CD14-positive monocyte (primary cell): ENCODE data around the gene TBC1D5. TPM values are rescaled to one million over a fixed set of nuclear protein-coding genes. Genes with fewer than 3 reads are reported as not detected.

Experiments
- DNase-seq, 3 donors: peaks; one replicate each; pipeline ENCODE4 v3.0.0-alpha.2; 2011 to 2022
- H2AFZ ChIP-seq: 2 replicates; pipeline ENCODE4 v1.6.0; 2012; ENCODE audit warnings: mild to moderate bottlenecking, low read depth, low read length, inconsistent platforms; ENCODE audit not compliant: insufficient read depth, poor library complexity, severe bottlenecking
- H3K27ac ChIP-seq, 2 donors: 1 replicate in 1 of 2; 2 replicates in 1 of 2; pipeline ENCODE4 v1.5.1; 2012 to 2013; ENCODE audit warnings: low read length in 2 of 2, control low read depth in 1 of 2, inconsistent platforms in 1 of 2, low read depth in 1 of 2, mild to moderate bottlenecking in 1 of 2
- H3K27me3 ChIP-seq, 2 donors: one replicate each; pipeline versions ENCODE4 v1.6.0 to v1.6.1; 2011 to 2013; ENCODE audit warnings: low read length in 2 of 2; ENCODE audit not compliant: control insufficient read depth in 2 of 2, insufficient read depth in 2 of 2
- H3K36me3 ChIP-seq, 2 donors: replicated peaks in 1 of 2; 1 replicate in 1 of 2; 2 replicates in 1 of 2; pipeline versions ENCODE4 v1.5.1 to v1.6.1; 2012 to 2013; ENCODE audit warnings: low read length in 2 of 2, control low read depth in 1 of 2, inconsistent platforms in 1 of 2, mild to moderate bottlenecking in 1 of 2; ENCODE audit not compliant: insufficient read depth in 2 of 2, control insufficient read depth in 1 of 2
- H3K4me1 ChIP-seq, 2 donors: 1 replicate in 1 of 2; 2 replicates in 1 of 2; pipeline versions ENCODE4 v1.5.1 to v1.6.1; 2012 to 2013; ENCODE audit warnings: low read length in 2 of 2, control low read depth in 1 of 2, inconsistent platforms in 1 of 2, mild to moderate bottlenecking in 1 of 2, moderate library complexity in 1 of 2; ENCODE audit not compliant: insufficient read depth in 2 of 2, control insufficient read depth in 1 of 2
- H3K4me2 ChIP-seq: replicated peaks from 2 replicates; pipeline ENCODE3; 2012; ENCODE audit warnings: low read length, moderate library complexity, mild to moderate bottlenecking; ENCODE audit not compliant: poor library complexity, severe bottlenecking; ENCODE audit errors: extremely low read depth
- H3K4me3 ChIP-seq, 3 experiments: fragments of 200-600 bp in 1 of 3; sonication (generic) in 1 of 3; replicated peaks in 1 of 3; 1 replicate in 2 of 3; 2 replicates in 1 of 3; pipeline ENCODE4 v1.5.1; 2011 to 2013; ENCODE audit warnings: low read length in 3 of 3, mild to moderate bottlenecking in 3 of 3, control low read depth in 2 of 3, low read depth in 2 of 3, inconsistent platforms in 1 of 3, moderate library complexity in 1 of 3
- H3K79me2 ChIP-seq: 2 replicates; pipeline ENCODE4 v1.6.0; 2012; ENCODE audit warnings: mild to moderate bottlenecking, control low read depth, inconsistent platforms, low read length, moderate library complexity; ENCODE audit not compliant: insufficient read depth
- H3K9ac ChIP-seq: 2 replicates; pipeline ENCODE4 v1.6.0; 2017; ENCODE audit warnings: low read length, mild to moderate bottlenecking; ENCODE audit not compliant: insufficient read depth, poor library complexity, severe bottlenecking
- H3K9me3 ChIP-seq, 2 donors: replicated peaks in 1 of 2; 1 replicate in 1 of 2; 2 replicates in 1 of 2; pipeline versions ENCODE4 v1.5.1 to v1.6.1; 2012 to 2013; ENCODE audit warnings: low read length in 2 of 2, control low read depth in 1 of 2; ENCODE audit not compliant: control insufficient read depth in 1 of 2, insufficient read depth in 1 of 2
- H4K20me1 ChIP-seq: 2 replicates; pipeline ENCODE4 v1.6.0; 2012; ENCODE audit warnings: mild to moderate bottlenecking, low read length, control low read depth, moderate library complexity; ENCODE audit not compliant: insufficient read depth
- H3K27ac Mint-ChIP-seq, 7 donors: one replicate each; pipeline ENCODE4 v1.8.0; 2020; ENCODE audit warnings: mild to moderate bottlenecking in 7 of 7, mixed read lengths in 7 of 7, moderate library complexity in 6 of 7, inconsistent platforms in 2 of 7
- H3K27me3 Mint-ChIP-seq, 3 donors: one replicate each; pipeline ENCODE4 v1.8.0; 2021 to 2022; ENCODE audit warnings: low read depth in 3 of 3, mild to moderate bottlenecking in 3 of 3, mixed read lengths in 3 of 3, moderate library complexity in 3 of 3, inconsistent platforms in 1 of 3
- H3K36me3 Mint-ChIP-seq, 2 donors: one replicate each; pipeline ENCODE4 v1.8.0; 2020; ENCODE audit warnings: mixed read lengths in 2 of 2, inconsistent platforms in 1 of 2, mild to moderate bottlenecking in 1 of 2
- H3K4me1 Mint-ChIP-seq: one replicate; pipeline ENCODE4 v1.8.0; 2020; ENCODE audit warnings: mild to moderate bottlenecking, mixed read lengths
- H3K4me3 Mint-ChIP-seq, 2 donors: one replicate each; pipeline ENCODE4 v1.8.0; 2020; ENCODE audit warnings: mild to moderate bottlenecking in 2 of 2, mixed read lengths in 2 of 2, moderate library complexity in 1 of 2
- H3K9me3 Mint-ChIP-seq, 7 donors: one replicate each; pipeline ENCODE4 v1.8.0; 2020 to 2022; ENCODE audit warnings: mixed read lengths in 7 of 7, mild to moderate bottlenecking in 6 of 7, moderate library complexity in 6 of 7, inconsistent platforms in 2 of 7
- WGBS: methylation state at CpG from one replicate; pipeline ENCODE4 v1.1.5; 2013; ENCODE audit warnings: missing lambda C conversion rate; ENCODE audit not compliant: insufficient coverage; 5-methylcytosine and 5-hydroxymethylcytosine counted together
- intact Hi-C, 2 donors: fragments of 100-400 bp; cut with micrococcal nuclease; formaldehyde crosslinking; loops; one replicate each; pipeline versions ENCODE4 v1.15.0 to v1.15.1; 2023
- polyA plus RNA-seq, 3 donors: library from polyadenylated mRNA; depleted of rRNA in 1 of 3; unstranded in 2 of 3; stranded (reverse) in 1 of 3; fragments of 300-500 nt in 2 of 3; fragments of >200 nt in 1 of 3; fragmentation: Illumina TruSeq in 2 of 3; gene quantifications; 1 replicate in 2 of 3; 2 replicates in 1 of 3; pipeline ENCODE4 v1.2.3, GENCODE V29; 2012 to 2021
- TF ChIP-seq, protein P1 (sequence below): fragments of 200-600 bp; IDR thresholded peaks from one replicate; pipeline ENCODE4 v1.8.0; 2022; ENCODE audit warnings: antibody characterized with exemption, mild to moderate bottlenecking

Gene TBC1D5
- polyA plus RNA-seq, 3 donors = 17.6 to 35.3 (median 21.0) TPM

DNA sequence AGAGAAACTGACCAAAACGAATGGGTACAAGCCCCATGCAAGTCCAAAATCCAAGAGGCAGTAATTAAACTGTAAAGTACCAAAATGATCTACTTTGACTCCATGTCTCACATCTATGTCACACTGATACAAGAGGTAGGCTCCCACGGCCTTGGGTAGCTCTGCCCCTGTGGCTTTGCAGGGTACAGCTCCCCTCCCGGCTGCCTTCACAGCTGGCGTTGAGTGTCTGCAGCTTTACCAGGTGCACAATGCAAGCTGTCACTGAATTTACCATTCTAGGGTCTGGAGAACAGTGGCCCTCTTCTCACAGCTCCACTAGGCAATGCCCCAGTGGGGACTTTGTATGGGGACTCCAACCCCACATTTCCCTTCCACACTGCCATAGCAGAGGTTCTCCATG is 308.6 kb downstream of the TBC1D5 start:
- Histone ChIP-seq H2AFZ (no peak overlapping the region), H3K9ac (no peak overlapping the region), H3K4me3 (no peak overlapping the region), H3K9me3 (peaks cover 7% of the 10 kb centered on the region in 2 donors), H3K4me2 (no peak overlapping the region), H4K20me1 (no peaks in the 10 kb centered on the region), H3K36me3 (peaks cover 0 to 10% of the 10 kb centered on the region in 2 donors), H3K79me2 (no peaks in the 10 kb centered on the region), H3K4me1 (no peaks in the 10 kb centered on the region), H3K27me3 (no peaks in the 10 kb centered on the region), H3K27ac (no peak overlapping the region)
- Mint-ChIP-seq H3K4me1 (no peaks in the 10 kb centered on the region), H3K36me3 (peaks cover 16 to 25% of the 10 kb centered on the region in 2 donors), H3K4me3 (no peak overlapping the region), H3K27me3 (no peaks in the 10 kb centered on the region), H3K9me3 (peaks cover 2 to 14% (median 6%) of the 10 kb centered on the region in 7 donors), H3K27ac (no peak overlapping the region)
- TF ChIP-seq, protein P1, sequence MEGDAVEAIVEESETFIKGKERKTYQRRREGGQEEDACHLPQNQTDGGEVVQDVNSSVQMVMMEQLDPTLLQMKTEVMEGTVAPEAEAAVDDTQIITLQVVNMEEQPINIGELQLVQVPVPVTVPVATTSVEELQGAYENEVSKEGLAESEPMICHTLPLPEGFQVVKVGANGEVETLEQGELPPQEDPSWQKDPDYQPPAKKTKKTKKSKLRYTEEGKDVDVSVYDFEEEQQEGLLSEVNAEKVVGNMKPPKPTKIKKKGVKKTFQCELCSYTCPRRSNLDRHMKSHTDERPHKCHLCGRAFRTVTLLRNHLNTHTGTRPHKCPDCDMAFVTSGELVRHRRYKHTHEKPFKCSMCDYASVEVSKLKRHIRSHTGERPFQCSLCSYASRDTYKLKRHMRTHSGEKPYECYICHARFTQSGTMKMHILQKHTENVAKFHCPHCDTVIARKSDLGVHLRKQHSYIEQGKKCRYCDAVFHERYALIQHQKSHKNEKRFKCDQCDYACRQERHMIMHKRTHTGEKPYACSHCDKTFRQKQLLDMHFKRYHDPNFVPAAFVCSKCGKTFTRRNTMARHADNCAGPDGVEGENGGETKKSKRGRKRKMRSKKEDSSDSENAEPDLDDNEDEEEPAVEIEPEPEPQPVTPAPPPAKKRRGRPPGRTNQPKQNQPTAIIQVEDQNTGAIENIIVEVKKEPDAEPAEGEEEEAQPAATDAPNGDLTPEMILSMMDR = no peak
- no peak for DNase-seq
- intact Hi-C loops = loop anchor here in 1 of 2 donors (10.0 kb wide), 1 partner anchor 411 kb away; no protein-coding TSS in a partner anchor
- WGBS = 100% methylated on average over 4 of the region's 4 CpGs

DNA sequence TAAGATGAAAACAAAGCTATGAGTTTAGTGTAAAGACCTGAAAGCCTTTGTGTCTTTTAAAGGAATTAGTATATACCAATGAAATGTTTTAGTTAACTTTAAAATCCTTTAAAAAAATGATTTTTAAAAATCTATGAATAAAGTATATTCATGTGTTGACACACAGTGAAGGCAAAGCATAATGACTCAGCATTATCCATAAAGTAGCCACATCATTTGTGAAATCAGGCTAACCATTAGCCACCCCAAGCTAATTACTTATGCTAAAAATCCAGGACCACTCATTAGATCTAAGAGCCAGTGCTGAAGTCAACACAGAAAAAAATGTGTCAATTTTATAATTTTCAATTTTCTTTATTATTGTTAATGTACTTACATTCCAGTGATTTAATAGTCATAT is 310.2 kb downstream of the TBC1D5 start:
- H3K27ac Mint-ChIP-seq = no peak overlapping the region
- peaks cover 13 to 24% of the 10 kb centered on the region in 2 donors for H3K36me3 Mint-ChIP-seq

More for the DNA sequence above, 310.2 kb downstream of the TBC1D5 start:
- H3K27me3 Mint-ChIP-seq = no peaks in the 10 kb centered on the region
- Histone ChIP-seq H3K27ac (no peak overlapping the region), H3K36me3 (peaks cover 0 to 10% of the 10 kb centered on the region in 2 donors), H3K27me3 (no peaks in the 10 kb centered on the region), H2AFZ (no peak overlapping the region), H3K9me3 (peaks cover 4 to 7% of the 10 kb centered on the region in 2 donors), H4K20me1 (no peaks in the 10 kb centered on the region), H3K4me3 (no peak overlapping the region), H3K9ac (no peak overlapping the region), H3K79me2 (no peaks in the 10 kb centered on the region), H3K4me1 (no peaks in the 10 kb centered on the region), H3K4me2 (no peak overlapping the region)
- peaks cover 2 to 12% (median 2%) of the 10 kb centered on the region in 7 donors for H3K9me3 Mint-ChIP-seq
- H3K4me3 Mint-ChIP-seq = no peak overlapping the region
- TF ChIP-seq, protein P1 = no peak
- no peaks in the 10 kb centered on the region for H3K4me1 Mint-ChIP-seq
- no peak for DNase-seq
- intact Hi-C loops = loop anchor here in 1 of 2 donors (10.0 kb wide), 1 partner anchor 413 kb away; no protein-coding TSS in a partner anchor
